Tibial nerve (tissue), 4 donors: ENCODE data around the gene HTR1D.

Source experiments
- CTCF ChIP-seq, 5 experiments: fragments of 200-600 bp in 3 of 5; fragments of 450-650 bp in 2 of 5; sonication (generic) in 3 of 5; IDR thresholded peaks; one replicate each; pipeline ENCODE4 v1.5.1; 2016 to 2019; ENCODE audit warnings: antibody characterized with exemption in 5 of 5, mild to moderate bottlenecking in 3 of 5, moderate library complexity in 2 of 5
- EP300 ChIP-seq, 2 donors: sonication (generic); formaldehyde crosslinking; IDR thresholded peaks; one replicate each; pipeline ENCODE4 v1.6.1; 2017; ENCODE audit warnings: antibody characterized with exemption in 2 of 2, mild to moderate bottlenecking in 1 of 2
- POLR2A ChIP-seq, 2 donors: fragments of 450-650 bp; IDR thresholded peaks; one replicate each; pipeline ENCODE4 v1.6.1; 2017; ENCODE audit warnings: antibody characterized with exemption in 2 of 2, mild to moderate bottlenecking in 2 of 2, moderate library complexity in 2 of 2

- TF ChIP-seq CTCF (IDR thresholded peaks at IDR 0.05) (no peak), EP300 (IDR thresholded peaks at IDR 0.05) (no peak), POLR2A (IDR thresholded peaks at IDR 0.05) (no peak)
Measured at GRCh38 chr1:23221107-23221506, 3.8 kb upstream of the HTR1D start.
